GM12878 (cell line): ENCODE measurements around the gene RPLP2. TPM values are rescaled to one million over a fixed set of nuclear protein-coding genes. Genes with fewer than 3 reads are reported as not detected.

ENCODE experiments used
- ATAC-seq: fragments of 200-7000 bp; cut with Tn5 transposase; 3 replicates; pipeline ENCODE4 v1.9.1; 2020; ENCODE audit warnings: mild to moderate bottlenecking, moderate library complexity
- BruUV-seq: library from RNA; stranded (reverse); fragments of 400-500 nt; replicated peaks from 2 replicates; lab custom pipeline; 2021; lab: Mats Ljungman, UMichigan
- CTCF ChIA-PET: fragments of 300-600 bp; sonication (Branson Sonifier 250); formaldehyde crosslinking; extraction: SDS; loops from one replicate; lab custom pipeline; 2021; ENCODE audit warnings: inconsistent platforms; lab: Yijun Ruan, JAX
- POLR2A ChIA-PET: fragments of 350-600 bp; formaldehyde crosslinking; extraction: SDS; loops from one replicate; lab custom pipeline; 2021; ENCODE audit warnings: inconsistent platforms; lab: Charles Lee
- RAD21 ChIA-PET: fragments of 300-600 bp; sonication (Branson Sonifier 250); formaldehyde crosslinking; loops from one replicate; lab custom pipeline; 2023; ENCODE audit warnings: antibody characterized with exemption; ENCODE audit not compliant: unreplicated experiment; lab: Charles Lee
- SMC1A ChIA-PET: fragments of 300-600 bp; sonication (Branson Sonifier 250); formaldehyde crosslinking; loops from one replicate; lab custom pipeline; 2023; ENCODE audit not compliant: unreplicated experiment, uncharacterized antibody; lab: Charles Lee
- DNase-seq: peaks from one replicate; pipeline ENCODE4 v3.0.0-alpha.2; 2011; ENCODE audit warnings: low read depth, low spot score
- FAIRE-seq: peaks from 3 replicates; lab custom pipeline; 2011; peaks lifted over from hg19 to GRCh38; lab: Jason Lieb, UNC
- H2AFZ ChIP-seq: 2 replicates; pipeline ENCODE4 v1.6.0; 2011; ENCODE audit warnings: low read depth, low read length, control low read depth; ENCODE audit not compliant: control insufficient read depth
- H3K27ac ChIP-seq: 2 replicates; pipeline ENCODE4 v1.5.1; 2011; ENCODE audit warnings: control low read depth; ENCODE audit not compliant: control insufficient read depth, insufficient read depth
- H3K27me3 ChIP-seq, 2 experiments: replicated peaks in 1 of 2; 2 replicates each; pipeline versions ENCODE4 v1.6.0 to v1.6.1; 2011; ENCODE audit warnings: low read length in 1 of 2; ENCODE audit not compliant: control insufficient read depth in 2 of 2, insufficient read depth in 2 of 2
- H3K36me3 ChIP-seq, 2 experiments: 2 replicates each; pipeline ENCODE4 v1.5.1; 2011; ENCODE audit warnings: low read length in 1 of 2; ENCODE audit not compliant: control insufficient read depth in 2 of 2, insufficient read depth in 2 of 2
- H3K4me1 ChIP-seq: 2 replicates; pipeline ENCODE4 v1.6.1; 2011; ENCODE audit warnings: mild to moderate bottlenecking, low read length, moderate library complexity, mixed read lengths; ENCODE audit not compliant: control insufficient read depth, insufficient read depth
- H3K4me2 ChIP-seq: 2 replicates; pipeline ENCODE4 v1.6.0; 2011; ENCODE audit warnings: control low read depth; ENCODE audit not compliant: control insufficient read depth, insufficient read depth
- H3K4me3 ChIP-seq: fragments of 200-600 bp; sonication (generic); 2 replicates; pipeline ENCODE4 v1.5.1; 2016
- H3K79me2 ChIP-seq: 2 replicates; pipeline ENCODE4 v1.6.0; 2011; ENCODE audit warnings: low read length; ENCODE audit not compliant: control insufficient read depth, insufficient read depth
- H3K9ac ChIP-seq: 2 replicates; pipeline ENCODE4 v1.8.0; 2011; ENCODE audit warnings: low read length, control low read depth, mixed read lengths; ENCODE audit not compliant: control insufficient read depth, insufficient read depth
- H3K9me3 ChIP-seq: replicated peaks from 3 replicates; pipeline ENCODE4 v1.5.1; 2011; ENCODE audit warnings: mild to moderate bottlenecking, low read length; ENCODE audit not compliant: control insufficient read depth, insufficient read depth
- H4K20me1 ChIP-seq: 2 replicates; pipeline ENCODE4 v1.6.0; 2011; ENCODE audit not compliant: control insufficient read depth, insufficient read depth
- HDAC6 ChIP-seq: fragments of 200-600 bp; sonication (generic); IDR thresholded peaks from one replicate; pipeline ENCODE4 v1.8.0; 2017; ENCODE audit warnings: antibody characterized with exemption; ENCODE audit not compliant: unreplicated experiment
- KAT2A ChIP-seq: conservative IDR thresholded peaks from 2 replicates; pipeline ENCODE4 v1.6.1; 2011; ENCODE audit warnings: low read depth, low read length; ENCODE audit not compliant: control insufficient read depth
- RB1 ChIP-seq: fragments of 450-650 bp; formaldehyde crosslinking; IDR thresholded peaks from 2 replicates; pipeline ENCODE4 v1.6.1; 2017; ENCODE audit warnings: mild to moderate bottlenecking, borderline replicate concordance
- RELA ChIP-seq: fragments of 450-650 bp; IDR thresholded peaks from 2 replicates; pipeline ENCODE4 v1.8.0; 2014; ENCODE audit warnings: borderline replicate concordance; ENCODE audit not compliant: partially characterized antibody
- SP1 ChIP-seq: IDR thresholded peaks from one replicate; pipeline ENCODE4 v1.6.1; 2011; ENCODE audit warnings: low read depth, low read length
- SUZ12 ChIP-seq: fragments of 200-600 bp; sonication (generic); IDR thresholded peaks from one replicate; pipeline ENCODE4 v1.6.1; 2018; ENCODE audit warnings: antibody characterized with exemption, mild to moderate bottlenecking; ENCODE audit not compliant: unreplicated experiment
- YBX1 ChIP-seq: fragments of 450-650 bp; IDR thresholded peaks from 2 replicates; pipeline ENCODE4 v1.6.1; 2016; ENCODE audit warnings: antibody characterized with exemption
- WGBS: methylation state at CpG from one replicate; pipeline ENCODE4 v1.1.6; 2016; ENCODE audit warnings: low lambda C conversion rate; ENCODE audit not compliant: insufficient replicate concordance, insufficient coverage; ENCODE audit errors: missing lambda C conversion rate; 5-methylcytosine and 5-hydroxymethylcytosine counted together
- in situ Hi-C: fragments of 300-500 bp; cut with MboI; formaldehyde crosslinking; loops from 9 replicates; pipeline ENCODE4 v1.14.3; 2018; ENCODE audit warnings: mixed read lengths
- intact Hi-C: fragments of 100-400 bp; cut with micrococcal nuclease; formaldehyde crosslinking; loops from one replicate; pipeline ENCODE4 v1.14.2; 2022; ENCODE audit not compliant: unreplicated experiment
- polyA plus RNA-seq, 11 experiments: library from polyadenylated mRNA; depleted of rRNA in 4 of 11; unstranded in 6 of 11; stranded (reverse) in 5 of 11; fragments of >200 nt; fragmentation: Nextera tagmentation in 4 of 11; fragmentation: Illumina TruSeq in 1 of 11; extraction: Ambion mirVana in 4 of 11; extraction: Trizol in 1 of 11; gene quantifications; 1 replicate in 1 of 11; 2 replicates in 10 of 11; pipeline versions ENCODE4 v1.2.1 to v1.2.3, GENCODE V29; 2011 to 2016; ENCODE audit warnings: inconsistent platforms in 2 of 11, missing spikeins in 2 of 11, low read depth in 1 of 11
- total RNA-seq, 4 experiments: library from RNA; depleted of rRNA in 3 of 4; stranded (reverse); fragments of >200 nt in 3 of 4; fragmentation: Illumina TruSeq in 1 of 4; extraction: Trizol in 1 of 4; gene quantifications; 2 replicates each; pipeline versions ENCODE4 v1.2.1 to v1.2.3, GENCODE V29; 2013 to 2021
- TF ChIP-seq, protein P1 (sequence below), 3 experiments: IDR thresholded peaks in 2 of 3; conservative IDR thresholded peaks in 1 of 3; 2 replicates each; pipeline ENCODE4 v1.5.1; 2011; ENCODE audit warnings: low read depth in 3 of 3, low read length in 3 of 3, mild to moderate bottlenecking in 3 of 3, control low read depth in 2 of 3, moderate library complexity in 2 of 3, inconsistent platforms in 1 of 3, mixed read lengths in 1 of 3; ENCODE audit not compliant: control insufficient read depth in 2 of 3, insufficient read depth in 1 of 3; ENCODE audit errors: extremely low read depth in 1 of 3

The RPLP2 gene
- total and polyA plus RNA-seq, 10 of the 15 experiments (the other 5 are each of a cell fraction or from before 2014, with no cell fraction given) = 488 to 3,558 (median 1,481) TPM

- Histone ChIP-seq H3K4me1 (peaks cover 22% of the 10 kb centered on the region), H3K36me3 (peaks cover 0 to 9% of the 10 kb centered on the region in 2 experiments; a peak in 2 of 4 replicates), H3K4me3 (no peak overlapping the region), H4K20me1 (no peaks in the 10 kb centered on the region), H3K27ac (no peak overlapping the region), H2AFZ (no peak overlapping the region), H3K9me3 (no peaks in the 10 kb centered on the region), H3K79me2 (peaks cover 30% of the 10 kb centered on the region), H3K9ac (no peak overlapping the region), H3K4me2 (no peak overlapping the region), H3K27me3 (no peaks in the 10 kb centered on the region)
- intact Hi-C loops = no loop called here
- ChIA-PET SMC1A (no interaction called here), CTCF (no interaction called here), POLR2A (no interaction called here), RAD21 (no interaction called here)
- no TSS peak for BruUV-seq
- TF ChIP-seq YBX1 = no peak
- TF ChIP-seq, protein P1, sequence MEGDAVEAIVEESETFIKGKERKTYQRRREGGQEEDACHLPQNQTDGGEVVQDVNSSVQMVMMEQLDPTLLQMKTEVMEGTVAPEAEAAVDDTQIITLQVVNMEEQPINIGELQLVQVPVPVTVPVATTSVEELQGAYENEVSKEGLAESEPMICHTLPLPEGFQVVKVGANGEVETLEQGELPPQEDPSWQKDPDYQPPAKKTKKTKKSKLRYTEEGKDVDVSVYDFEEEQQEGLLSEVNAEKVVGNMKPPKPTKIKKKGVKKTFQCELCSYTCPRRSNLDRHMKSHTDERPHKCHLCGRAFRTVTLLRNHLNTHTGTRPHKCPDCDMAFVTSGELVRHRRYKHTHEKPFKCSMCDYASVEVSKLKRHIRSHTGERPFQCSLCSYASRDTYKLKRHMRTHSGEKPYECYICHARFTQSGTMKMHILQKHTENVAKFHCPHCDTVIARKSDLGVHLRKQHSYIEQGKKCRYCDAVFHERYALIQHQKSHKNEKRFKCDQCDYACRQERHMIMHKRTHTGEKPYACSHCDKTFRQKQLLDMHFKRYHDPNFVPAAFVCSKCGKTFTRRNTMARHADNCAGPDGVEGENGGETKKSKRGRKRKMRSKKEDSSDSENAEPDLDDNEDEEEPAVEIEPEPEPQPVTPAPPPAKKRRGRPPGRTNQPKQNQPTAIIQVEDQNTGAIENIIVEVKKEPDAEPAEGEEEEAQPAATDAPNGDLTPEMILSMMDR (IDR thresholded peaks at IDR 0.05 in 2 of 3, conservative IDR thresholded peaks at IDR 0.05 in 1 of 3; ENCODE audit: control insufficient read depth in 2 of 3, extremely low read depth in 1 of 3, insufficient read depth in 1 of 3, low read depth in 3 of 3, low read length in 3 of 3) = no peak
- no peak for TF ChIP-seq HDAC6
- no peak for TF ChIP-seq RELA
- no peak for TF ChIP-seq KAT2A
- TF ChIP-seq SUZ12 = no peak
- no peak for TF ChIP-seq RB1
- no peak for TF ChIP-seq SP1
- ATAC-seq (no peak), DNase-seq (no peak), FAIRE-seq (no peak)
- in situ Hi-C loops = no loop called here
- WGBS = 83% methylated on average over 12 of the region's 13 CpGs
These were observed 16.9 kb upstream of the RPLP2 start for GRCh38 chr11:792873-793272.
